Retinal pigment epithelial cell (primary cell): Measurements from ENCODE around the gene NRP1.

ENCODE experiments used
- DNase-seq: peaks from one replicate; pipeline ENCODE4 v3.0.0-alpha.2; 2010; ENCODE audit warnings: low read depth
- H3K4me3 ChIP-seq: 2 replicates; pipeline ENCODE4 v1.5.1; 2011; ENCODE audit warnings: mild to moderate bottlenecking, low read length, control low read depth, moderate library complexity
- TF ChIP-seq, protein P1 (sequence below): conservative IDR thresholded peaks from 2 replicates; pipeline ENCODE4 v1.5.1; 2011; ENCODE audit warnings: low read depth, low read length, control low read depth, inconsistent platforms

NRP1 gene

DNA sequence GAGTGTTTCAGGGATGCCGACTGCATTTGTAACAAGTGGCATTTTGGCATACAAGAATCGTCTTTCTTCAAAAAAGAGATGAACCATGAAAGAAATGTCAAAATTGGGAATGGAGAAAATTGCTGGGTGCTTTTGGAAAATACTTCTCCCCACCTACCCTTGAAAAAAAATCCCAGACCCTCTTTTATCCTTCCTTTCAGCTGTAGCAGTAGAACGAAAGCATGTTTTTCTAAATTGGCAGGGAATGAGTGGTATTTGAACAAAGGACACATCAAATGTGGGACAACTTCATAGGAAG lies 187.5 kb downstream of the NRP1 start:
- no peak overlapping the region for H3K4me3 ChIP-seq
- TF ChIP-seq, protein P1, sequence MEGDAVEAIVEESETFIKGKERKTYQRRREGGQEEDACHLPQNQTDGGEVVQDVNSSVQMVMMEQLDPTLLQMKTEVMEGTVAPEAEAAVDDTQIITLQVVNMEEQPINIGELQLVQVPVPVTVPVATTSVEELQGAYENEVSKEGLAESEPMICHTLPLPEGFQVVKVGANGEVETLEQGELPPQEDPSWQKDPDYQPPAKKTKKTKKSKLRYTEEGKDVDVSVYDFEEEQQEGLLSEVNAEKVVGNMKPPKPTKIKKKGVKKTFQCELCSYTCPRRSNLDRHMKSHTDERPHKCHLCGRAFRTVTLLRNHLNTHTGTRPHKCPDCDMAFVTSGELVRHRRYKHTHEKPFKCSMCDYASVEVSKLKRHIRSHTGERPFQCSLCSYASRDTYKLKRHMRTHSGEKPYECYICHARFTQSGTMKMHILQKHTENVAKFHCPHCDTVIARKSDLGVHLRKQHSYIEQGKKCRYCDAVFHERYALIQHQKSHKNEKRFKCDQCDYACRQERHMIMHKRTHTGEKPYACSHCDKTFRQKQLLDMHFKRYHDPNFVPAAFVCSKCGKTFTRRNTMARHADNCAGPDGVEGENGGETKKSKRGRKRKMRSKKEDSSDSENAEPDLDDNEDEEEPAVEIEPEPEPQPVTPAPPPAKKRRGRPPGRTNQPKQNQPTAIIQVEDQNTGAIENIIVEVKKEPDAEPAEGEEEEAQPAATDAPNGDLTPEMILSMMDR: no peak
- no peak for DNase-seq

DNA sequence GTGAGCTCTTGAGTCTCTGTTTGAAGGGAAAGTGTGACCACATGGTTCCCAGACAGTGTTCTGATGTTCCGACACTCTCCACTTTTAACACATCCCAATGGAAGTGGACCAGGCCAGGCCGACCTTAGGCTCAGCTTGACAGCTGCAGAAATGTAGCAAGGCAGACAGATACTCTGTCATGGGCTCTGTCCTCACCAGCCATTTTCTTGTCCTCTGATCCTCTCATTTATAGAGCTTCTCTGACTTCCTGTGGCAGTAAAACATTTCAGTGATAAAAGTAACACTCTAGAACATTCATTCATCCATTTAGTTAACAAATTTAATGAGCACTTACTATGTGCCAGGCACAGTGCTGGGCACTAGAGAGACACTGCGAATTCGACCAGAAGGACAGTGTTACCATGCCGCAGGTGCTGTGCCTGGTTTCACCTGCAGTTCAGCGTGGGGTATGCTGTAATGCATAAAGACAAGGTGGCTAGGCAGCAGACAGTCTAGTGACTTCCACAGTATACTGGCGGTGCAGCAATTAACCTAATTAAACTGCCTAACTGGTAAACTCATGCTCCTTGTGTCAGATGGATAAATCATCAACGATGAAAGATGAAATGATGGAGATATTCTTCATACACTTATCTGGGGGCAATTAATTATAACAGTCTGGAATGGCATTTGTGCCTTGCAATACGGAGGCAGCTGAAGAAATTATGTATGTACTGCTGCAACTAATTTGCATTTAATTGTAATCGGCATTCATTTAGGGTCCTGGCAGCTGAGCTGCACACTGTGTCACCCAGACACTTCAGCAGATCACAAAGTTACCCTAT lies 188.1 kb downstream of the NRP1 start:
- TF ChIP-seq, protein P1: no peak
- DNase-seq: no peak
- no peak overlapping the region for H3K4me3 ChIP-seq

DNA sequence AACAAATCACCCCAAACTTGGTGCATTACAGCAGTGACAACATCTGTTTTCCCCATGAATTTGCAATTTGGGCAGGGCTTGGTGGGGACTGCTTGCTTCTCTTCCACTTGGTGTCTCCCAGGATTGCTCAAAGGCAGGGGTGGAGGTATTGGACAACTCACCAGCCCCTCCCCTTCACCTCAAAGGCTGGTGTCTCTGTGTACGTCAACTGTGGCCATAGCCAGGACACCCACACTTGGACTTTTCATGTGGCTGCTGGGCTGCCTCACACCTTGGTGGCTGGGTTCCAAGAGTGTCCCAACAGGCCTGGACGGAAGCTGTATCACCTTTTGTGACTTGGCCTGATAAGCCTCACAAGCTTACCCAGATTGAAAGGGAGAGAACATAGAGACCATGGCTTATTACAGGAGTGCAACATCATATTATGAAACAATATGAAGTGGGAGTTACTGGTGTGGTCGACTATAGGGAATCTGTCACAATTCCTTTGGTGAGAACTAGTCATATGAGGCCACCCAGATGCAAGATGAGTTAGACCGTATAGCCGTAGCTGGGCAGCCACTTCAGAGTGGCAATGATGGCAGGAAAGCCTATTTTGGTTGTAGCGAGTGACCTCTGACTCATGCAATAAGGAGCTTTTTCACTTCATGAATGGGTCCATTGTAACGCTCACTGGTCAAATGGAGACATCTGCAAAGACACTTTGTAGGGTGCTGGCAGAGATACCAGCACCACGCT lies 188.8 kb downstream of the NRP1 start:
- TF ChIP-seq, protein P1: no peak

DNA sequence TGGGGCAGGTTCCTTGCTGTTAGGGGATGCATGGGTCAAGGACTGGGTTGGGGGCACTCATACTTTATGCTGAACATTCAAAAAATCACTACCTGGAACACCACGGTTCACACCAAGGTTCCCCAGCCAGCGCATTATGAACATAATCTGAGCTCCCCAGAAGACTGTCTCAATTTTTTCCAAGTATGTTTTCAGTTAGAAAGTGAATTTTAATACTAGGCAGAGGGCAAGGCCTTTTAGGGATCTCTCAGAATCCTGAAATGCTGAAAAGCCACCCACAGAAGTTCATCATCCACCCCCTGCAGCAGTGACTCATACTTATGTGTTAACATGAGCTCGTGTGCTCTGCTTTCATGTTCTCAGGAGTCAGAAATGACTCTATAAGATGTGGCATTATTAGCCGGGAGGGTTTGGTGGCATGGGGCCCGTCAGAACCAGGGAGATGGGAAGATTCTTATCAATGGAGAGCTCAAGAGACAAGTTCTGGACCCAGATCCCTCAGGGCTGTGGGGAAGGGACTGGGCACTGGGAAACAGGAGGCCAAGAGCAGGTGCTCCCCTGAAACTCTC lies 191.2 kb downstream of the NRP1 start:
- no peak overlapping the region for H3K4me3 ChIP-seq
- TF ChIP-seq, protein P1: no peak
- DNase-seq: no peak

More for the DNA sequence above, 188.8 kb downstream of the NRP1 start:
- DNase-seq: no peak
- no peak overlapping the region for H3K4me3 ChIP-seq

DNA sequence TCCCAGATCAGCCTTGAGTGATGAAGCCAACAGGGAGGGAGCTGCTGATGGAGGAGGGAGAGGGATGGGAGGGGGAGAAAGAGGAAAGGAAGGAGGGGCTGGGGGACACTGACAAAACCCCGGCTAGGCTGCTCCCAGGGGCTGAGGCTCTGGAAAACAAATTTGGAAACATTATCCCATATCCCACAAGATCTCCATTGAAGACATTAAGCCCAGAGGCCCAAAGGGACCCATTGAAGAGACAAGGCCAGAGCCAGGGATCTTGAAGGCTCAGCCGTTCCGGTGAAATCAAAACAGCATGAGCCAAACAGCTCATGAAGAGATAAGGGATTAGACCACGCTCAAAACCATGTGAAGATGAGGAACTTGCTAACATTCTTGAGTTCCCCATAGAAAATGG lies 192.2 kb downstream of the NRP1 start:
- no peak overlapping the region for H3K4me3 ChIP-seq
- TF ChIP-seq, protein P1: no peak
- no peak for DNase-seq

DNA sequence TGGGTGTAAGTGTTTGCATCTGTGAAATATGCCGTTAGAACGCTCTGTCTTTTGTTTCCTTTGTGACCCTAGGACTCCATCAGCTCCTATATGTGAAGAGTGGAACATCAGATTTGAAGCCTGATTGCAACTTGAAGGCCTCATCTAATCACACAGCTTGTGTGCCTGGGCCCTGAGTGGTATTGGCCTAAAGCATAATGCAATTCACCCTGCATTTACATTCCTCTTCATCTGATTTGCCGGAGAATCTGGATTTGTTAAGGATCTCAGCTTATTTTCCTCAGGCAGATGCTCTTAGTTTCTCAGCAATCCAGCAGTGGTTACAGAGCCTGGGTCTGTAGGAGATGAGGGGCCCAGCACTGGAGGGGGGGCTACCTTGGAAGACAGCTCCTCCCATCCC lies 193.2 kb downstream of the NRP1 start:
- no peak overlapping the region for H3K4me3 ChIP-seq
- TF ChIP-seq, protein P1: no peak
- no peak for DNase-seq
